GM20000 (cell line): Measurements from ENCODE around the gene IGFBPL1.

ENCODE experiments used
- DNase-seq: peaks from one replicate; pipeline ENCODE4 v3.0.0; 2012; ENCODE audit warnings: low spot score
- CTCF ChIP-seq: IDR thresholded peaks from 2 replicates; pipeline ENCODE4 v1.5.1; 2012; ENCODE audit warnings: mild to moderate bottlenecking, control low read depth; ENCODE audit errors: extremely low read depth, missing control alignments

The IGFBPL1 gene

DNA sequence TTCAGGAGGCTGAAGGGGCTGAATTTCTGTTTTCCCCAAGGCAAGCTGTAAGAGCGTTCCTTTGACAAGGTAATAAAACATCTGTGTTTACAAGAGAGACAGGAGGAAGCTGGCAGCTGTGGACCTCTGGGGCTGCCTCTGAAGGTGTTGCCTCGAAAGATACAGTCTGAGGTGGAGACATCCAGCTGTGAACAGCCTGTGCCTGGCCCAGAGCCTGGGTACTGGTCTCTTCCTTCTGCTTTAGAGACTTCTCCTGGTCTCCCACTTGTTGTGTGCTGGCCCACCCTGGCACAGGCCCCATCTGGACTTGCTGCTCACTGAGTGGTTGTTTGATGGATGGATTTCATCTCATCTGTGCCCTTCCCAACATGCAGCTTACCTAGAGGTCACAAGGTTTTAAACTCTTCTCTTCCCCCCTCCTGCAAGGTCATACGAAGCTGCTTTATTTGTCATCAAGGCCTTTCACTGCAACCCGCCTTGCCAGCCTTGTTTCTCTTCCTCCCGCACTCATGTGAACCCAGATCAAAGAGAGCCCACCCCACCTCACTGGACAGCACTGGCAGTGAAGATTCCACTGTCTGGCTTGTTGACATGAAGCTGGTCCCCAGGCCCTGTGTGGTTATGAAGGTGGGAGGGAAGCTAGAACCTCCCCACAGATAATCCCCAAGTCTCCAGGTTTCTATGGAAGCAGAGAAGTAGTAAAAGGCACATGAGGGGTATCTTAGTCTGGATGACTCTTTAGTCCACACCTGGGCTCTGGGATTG, 66.7 kb downstream of the IGFBPL1 start:
- TF ChIP-seq CTCF = no peak
- no peak for DNase-seq

DNA sequence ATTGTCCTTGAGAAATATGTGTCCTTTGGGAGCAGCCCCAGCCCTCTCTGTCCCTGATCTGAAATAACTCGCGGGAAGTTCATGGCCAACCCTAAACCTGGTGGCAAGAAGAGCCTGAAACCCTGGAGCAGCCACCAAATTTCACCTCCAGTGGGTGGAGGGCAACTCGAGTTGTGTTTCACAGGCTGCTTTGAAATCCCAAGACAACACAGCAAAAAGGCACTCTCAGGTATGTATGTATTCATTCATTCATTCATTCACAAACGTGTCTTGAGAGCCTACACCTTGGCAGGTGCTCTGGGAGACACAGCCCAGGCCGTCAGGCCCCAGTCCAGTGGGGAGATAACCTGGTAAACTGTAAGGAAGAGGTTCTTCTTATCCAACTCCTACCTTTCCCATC, 67.4 kb downstream of the IGFBPL1 start:
- TF ChIP-seq CTCF = no peak
- no peak for DNase-seq
